GM19468 (cell line): Measurements from ENCODE around the gene SARDH.

Source experiments
- ATAC-seq: cut with Tn5 transposase; IDR thresholded peaks from one replicate; pipeline ENCODE4 v1.9.1; 2021; ENCODE audit warnings: mild to moderate bottlenecking, moderate library complexity, moderate number of reproducible peaks; ENCODE audit not compliant: unreplicated experiment; ENCODE audit errors: extremely low read depth

Gene SARDH

GRCh38 chr9:133737774-133738639 lies at the start of gene SARDH:
Gene SARDH, minus strand, starts transcription at chr9:133738352. Its CDS starts 4,179 bp downstream, at chr9:133734173.
- no peak for ATAC-seq

- ATAC-seq: no peak
Observed at GRCh38 chr9:133787754-133788025, 49.5 kb upstream of the SARDH start.

- ATAC-seq: no peak
Observed at GRCh38 chr9:133786907-133787753, 49.0 kb upstream of the SARDH start.

GRCh38 chr9:133786371-133786753 lies 48.2 kb upstream of the SARDH start:
- no peak for ATAC-seq

- no peak for ATAC-seq
Observed at GRCh38 chr9:133785753-133786370, 47.7 kb upstream of the SARDH start.

- ATAC-seq: no peak
Observed at GRCh38 chr9:133784731-133785561, 46.8 kb upstream of the SARDH start.

GRCh38 chr9:133783331-133783731 lies 45.2 kb upstream of the SARDH start:
- no peak for ATAC-seq

GRCh38 chr9:133782157-133783130 lies 44.3 kb upstream of the SARDH start:
- ATAC-seq: no peak

GRCh38 chr9:133781828-133782135 lies 43.6 kb upstream of the SARDH start:
- ATAC-seq: no peak

- ATAC-seq: no peak
Observed at GRCh38 chr9:133780962-133781827, 43.0 kb upstream of the SARDH start.

- ATAC-seq: no peak
Observed at GRCh38 chr9:133780404-133780945, 42.3 kb upstream of the SARDH start.

GRCh38 chr9:133779516-133780403 lies 41.6 kb upstream of the SARDH start:
- no peak for ATAC-seq

GRCh38 chr9:133779081-133779480 lies 40.9 kb upstream of the SARDH start:
- ATAC-seq: no peak

GRCh38 chr9:133778336-133779013 lies 40.3 kb upstream of the SARDH start:
- no peak for ATAC-seq

- ATAC-seq: no peak
Observed at GRCh38 chr9:133777871-133778270, 39.7 kb upstream of the SARDH start.

GRCh38 chr9:133777068-133777791 lies 39.1 kb upstream of the SARDH start:
- no peak for ATAC-seq
